ENCODE measurements around the gene TRIM63. TPM values are rescaled to one million over a fixed set of nuclear protein-coding genes. Genes with fewer than 3 reads are reported as not detected.
A peak's percentile ranks its signal among the peaks of the same experiment; 100 is the strongest.

The TRIM63 gene
- under 0.01 and 0.36 TPM in 2 replicates for total RNA-seq

- Histone ChIP-seq H3K36me3 (ENCODE audit: insufficient read depth, low read length) (no peaks in the 10 kb centered on the region), H3K79me2 (ENCODE audit: insufficient read depth, low read length) (no peaks in the 10 kb centered on the region), H4K20me1 (ENCODE audit: insufficient read depth, low read length) (no peaks in the 10 kb centered on the region), H3K4me2 (ENCODE audit: insufficient read depth, low read length) (no peak within 1 kb of the TSS), H3K9me3 (ENCODE audit: low read depth, low read length) (no peaks in the 10 kb centered on the region), H3K4me1 (ENCODE audit: insufficient read depth, low read length) (no peaks in the 10 kb centered on the region), H3K27ac (ENCODE audit: low read depth, low read length) (no peak within 1 kb of the TSS), H3K4me3 (ENCODE audit: insufficient read depth, low read length) (no peak within 1 kb of the TSS), H3K27me3 (ENCODE audit: insufficient read depth, low read length) (peaks cover 41% of the 10 kb centered on the region), H2AFZ (ENCODE audit: low read length) (no peak within 1 kb of the TSS)
- DNase-seq (ENCODE audit: insufficient read length, low spot score, missing footprints): peak; percentile 75
- no peak for TF ChIP-seq CTCF (IDR thresholded peaks at IDR 0.05; ENCODE audit: extremely low read depth, low read depth, low read length)
Measured at GRCh38 chr1:26067432-26067911, at the start of gene TRIM63. Gene TRIM63, minus strand, starts transcription at chr1:26067630. Its CDS starts 136 bp downstream, at chr1:26067494.

GRCh38 chr1:26114165-26114927 is 46.9 kb upstream of the TRIM63 start:
- Histone ChIP-seq H3K4me1 (ENCODE audit: insufficient read depth, low read length) (peaks cover 15% of the 10 kb centered on the region), H3K27ac (ENCODE audit: low read depth, low read length) (no peak overlapping the region), H3K36me3 (ENCODE audit: insufficient read depth, low read length) (peaks cover 13% of the 10 kb centered on the region), H4K20me1 (ENCODE audit: insufficient read depth, low read length) (no peaks in the 10 kb centered on the region), H2AFZ (ENCODE audit: low read length) (no peak overlapping the region), H3K9me3 (ENCODE audit: low read depth, low read length) (no peaks in the 10 kb centered on the region), H3K27me3 (ENCODE audit: insufficient read depth, low read length) (no peaks in the 10 kb centered on the region), H3K79me2 (ENCODE audit: insufficient read depth, low read length) (peaks cover 27% of the 10 kb centered on the region), H3K4me2 (ENCODE audit: insufficient read depth, low read length) (no peak overlapping the region), H3K4me3 (ENCODE audit: insufficient read depth, low read length) (no peak overlapping the region)
- DNase-seq (ENCODE audit: insufficient read length, low spot score, missing footprints): peak; percentile 25
- TF ChIP-seq CTCF (IDR thresholded peaks at IDR 0.05; ENCODE audit: extremely low read depth, low read depth, low read length): no peak

- peaks cover 24% of the 10 kb centered on the region for H3K79me2 ChIP-seq (ENCODE audit: insufficient read depth, low read length)
- no peaks in the 10 kb centered on the region for H3K9me3 ChIP-seq (ENCODE audit: low read depth, low read length)
- H3K4me2 ChIP-seq (ENCODE audit: insufficient read depth, low read length): peak overlapping the region; percentile 97
- peak overlapping the region; percentile 100 for H2AFZ ChIP-seq (ENCODE audit: low read length)
- H4K20me1 ChIP-seq (ENCODE audit: insufficient read depth, low read length): no peaks in the 10 kb centered on the region
- peak overlapping the region; percentile 99 for H3K4me3 ChIP-seq (ENCODE audit: insufficient read depth, low read length)
- DNase-seq (ENCODE audit: insufficient read length, low spot score, missing footprints): no peak
- no peak for TF ChIP-seq CTCF (IDR thresholded peaks at IDR 0.05; ENCODE audit: extremely low read depth, low read depth, low read length)
- peak overlapping the region; percentile 68 for H3K27ac ChIP-seq (ENCODE audit: low read depth, low read length)
- H3K4me1 ChIP-seq (ENCODE audit: insufficient read depth, low read length): peaks cover 15% of the 10 kb centered on the region
- H3K36me3 ChIP-seq (ENCODE audit: insufficient read depth, low read length): peaks cover 13% of the 10 kb centered on the region
- H3K27me3 ChIP-seq (ENCODE audit: insufficient read depth, low read length): no peaks in the 10 kb centered on the region
Measured at GRCh38 chr1:26112407-26112775, 45.0 kb upstream of the TRIM63 start.
